Spleen (tissue), 11 donors: ENCODE measurements around the gene IL18BP. TPM values are rescaled to one million over a fixed set of nuclear protein-coding genes. Genes with fewer than 3 reads are reported as not detected.
A peak's percentile ranks its signal among the peaks of the same experiment; 100 is the strongest.

Source experiments
- DNase-seq: peaks from one replicate; pipeline ENCODE4 v3.0.0-alpha.2; 2020
- H3K27ac ChIP-seq, 8 donors: fragments of 200-600 bp; sonication (generic) in 7 of 8; 1 replicate in 4 of 8; 2 replicates in 4 of 8; pipeline versions ENCODE4 v1.5.0 to v1.8.0; 2016 to 2021; ENCODE audit warnings: inconsistent platforms in 4 of 8, mild to moderate bottlenecking in 4 of 8, moderate library complexity in 1 of 8
- H3K27me3 ChIP-seq, 7 donors: fragments of 200-600 bp; sonication (generic) in 6 of 7; replicated peaks in 1 of 7; 1 replicate in 4 of 7; 2 replicates in 3 of 7; pipeline versions ENCODE4 v1.5.0 to v1.8.0; 2016 to 2021; ENCODE audit warnings: inconsistent platforms in 3 of 7, mild to moderate bottlenecking in 1 of 7
- H3K36me3 ChIP-seq, 6 donors: fragments of 200-600 bp; sonication (generic) in 5 of 6; 1 replicate in 4 of 6; 2 replicates in 2 of 6; pipeline versions ENCODE4 v1.5.0 to v1.8.0; 2016 to 2021; ENCODE audit warnings: inconsistent platforms in 2 of 6
- H3K4me1 ChIP-seq, 6 donors: fragments of 200-600 bp; sonication (generic) in 5 of 6; 1 replicate in 3 of 6; 2 replicates in 3 of 6; pipeline versions ENCODE4 v1.5.0 to v1.8.0; 2016 to 2021; ENCODE audit warnings: inconsistent platforms in 3 of 6
- H3K4me3 ChIP-seq, 8 donors: fragments of 200-600 bp; sonication (generic) in 7 of 8; 1 replicate in 4 of 8; 2 replicates in 4 of 8; pipeline versions ENCODE4 v1.5.0 to v1.8.0; 2016 to 2021; ENCODE audit warnings: inconsistent platforms in 4 of 8, mild to moderate bottlenecking in 4 of 8, moderate library complexity in 2 of 8
- H3K9me3 ChIP-seq, 8 donors: fragments of 200-600 bp; sonication (generic) in 7 of 8; 1 replicate in 4 of 8; 2 replicates in 4 of 8; pipeline versions ENCODE4 v1.5.0 to v1.8.0; 2016 to 2021; ENCODE audit warnings: inconsistent platforms in 4 of 8
- CTCF ChIP-seq, 11 experiments: fragments of 200-600 bp in 7 of 11; fragments of 450-650 bp in 4 of 11; sonication (generic) in 4 of 11; IDR thresholded peaks in 8 of 11; conservative IDR thresholded peaks in 3 of 11; 1 replicate in 7 of 11; 2 replicates in 4 of 11; pipeline versions ENCODE4 v1.4.0 to v1.8.0; 2016 to 2021; ENCODE audit warnings: antibody characterized with exemption in 11 of 11, inconsistent platforms in 4 of 11, mild to moderate bottlenecking in 1 of 11
- POLR2A ChIP-seq, 3 donors: fragments of 450-650 bp; IDR thresholded peaks; one replicate each; pipeline ENCODE4 v1.5.1; 2017; ENCODE audit warnings: antibody characterized with exemption in 3 of 3, mild to moderate bottlenecking in 1 of 3
- POLR2AphosphoS5 ChIP-seq, 3 donors: sonication (generic); formaldehyde crosslinking; IDR thresholded peaks; one replicate each; pipeline ENCODE4 v1.5.1; 2017; ENCODE audit warnings: antibody characterized with exemption in 3 of 3
- WGBS, 5 donors: extraction: QIAGEN DNeasy Blood & Tissue Kit in 3 of 5; methylation state at CpG; one replicate each; pipeline versions ENCODE4 v1.1.5 to v1.1.7; 2013 to 2018; 5-methylcytosine and 5-hydroxymethylcytosine counted together
- intact Hi-C: fragments of 100-400 bp; cut with DNase I; formaldehyde crosslinking; loops from one replicate; pipeline ENCODE4 v1.15.0; 2023; ENCODE audit warnings: low total_unique reads
- polyA plus RNA-seq, 3 donors: library from polyadenylated mRNA; stranded (reverse); fragments of 200-250 nt; gene quantifications; one replicate each; pipeline ENCODE4 v1.2.1, GENCODE V29; 2013
- total RNA-seq, 7 donors: library from RNA; depleted of rRNA in 3 of 7; stranded (reverse); fragments of >200 nt in 3 of 7; fragmentation: NEBNext Ultra II Directional in 4 of 7; extraction: Animal tissue kit (Norgen Biotek cat#: 25700) in 4 of 7; gene quantifications; one replicate each; pipeline versions ENCODE4 v1.1.0 to v1.2.1, GENCODE V29; 2016 to 2021
- donor health status: healthy with polysubstance abuse.
- donor health status: DM: no; HTN: no; CAD: no; lungs with moderate emphysema.
- donor health status: DM: no; HTN: no; CAD: no.
- donor health status: Bipolar disorder and iron deficiency.
- donor health status: healthy.
- donor health status: DM: no; HTN: no; CAD: no.
- donor health status: DM: yes; HTN: yes; CAD: no.

IL18BP gene
- total and polyA plus RNA-seq, 10 donors, result 13.8 to 84.2 (median 46.7) TPM

DNA sequence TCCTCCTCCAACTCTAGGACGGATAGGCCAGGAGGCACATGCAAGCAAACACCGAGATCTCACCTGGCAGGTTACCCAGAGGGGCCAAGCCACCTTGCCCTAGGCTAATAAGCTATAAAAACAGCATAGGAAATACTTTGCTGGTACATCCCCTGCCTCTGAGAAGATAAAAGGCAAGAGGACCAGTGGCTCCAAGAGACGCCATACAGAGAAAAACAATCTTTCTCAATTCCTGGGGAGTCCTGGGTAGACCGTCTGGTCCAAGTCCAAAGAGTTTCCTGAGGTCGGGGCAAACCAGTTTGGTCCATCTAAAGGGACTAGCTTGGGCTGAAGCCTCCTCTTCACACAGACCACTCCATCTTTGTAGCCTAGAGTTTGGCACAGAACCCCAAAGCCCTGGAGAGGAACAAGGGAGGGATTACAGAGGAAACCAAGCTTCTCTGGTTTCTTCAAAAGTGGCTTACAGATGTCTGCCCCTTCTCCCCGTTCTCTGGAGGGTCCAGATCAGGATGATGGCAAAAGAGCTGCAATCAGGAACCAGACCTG is 41.2 kb downstream of the IL18BP start:
- intact Hi-C loops, result no loop called here

DNA sequence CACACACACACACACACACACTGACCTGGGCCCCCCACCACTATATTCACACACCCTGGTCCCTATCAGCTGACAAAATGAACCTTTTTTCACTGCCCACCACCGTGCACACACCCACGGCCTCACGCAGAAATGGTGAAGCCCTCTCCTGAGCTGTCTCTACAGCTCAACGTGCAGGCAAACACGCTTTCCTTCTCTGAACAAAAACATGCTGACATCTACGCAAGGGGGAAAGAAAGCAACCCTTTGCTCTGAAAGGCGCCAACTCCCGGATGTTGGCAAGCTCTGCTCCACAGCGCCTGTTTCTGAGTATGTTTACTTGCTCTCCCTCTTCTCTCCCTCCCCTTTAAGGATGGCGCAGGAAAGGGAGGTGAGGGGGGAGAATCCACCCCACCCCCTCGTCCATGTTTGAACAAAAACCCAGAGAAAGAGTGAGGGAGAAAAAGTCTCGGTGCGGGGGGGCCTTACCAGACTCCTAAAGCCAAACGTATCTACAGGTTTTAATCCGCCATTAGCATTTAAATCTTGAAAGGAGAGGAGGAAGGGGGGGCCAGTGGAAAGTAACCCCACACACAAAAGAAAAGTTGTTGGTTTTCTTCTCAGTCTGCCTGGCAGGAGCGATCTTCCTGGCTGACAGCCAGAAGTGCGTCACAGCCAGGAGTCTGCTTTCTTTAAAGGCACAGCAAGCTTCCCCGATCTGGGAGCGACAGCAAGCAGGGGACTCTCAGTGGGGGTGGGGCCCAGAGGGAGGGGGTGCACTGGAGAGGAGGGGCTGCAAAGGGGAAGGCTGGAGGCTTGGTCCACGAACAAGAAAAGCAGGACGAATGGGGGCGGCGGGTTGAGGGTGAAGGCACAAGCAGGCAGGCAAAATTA is 42.0 kb downstream of the IL18BP start:
- TF ChIP-seq POLR2A (IDR thresholded peaks at IDR 0.05) (peak in 2 of 3 donors; percentile 5 to 44), CTCF (IDR thresholded peaks at IDR 0.05 in 8 of 11, conservative IDR thresholded peaks at IDR 0.05 in 3 of 11) (peak in 1 of 11 experiments; percentile 5), POLR2AphosphoS5 (IDR thresholded peaks at IDR 0.05) (peak in 2 of 3 donors; percentile 50 to 84)
- Histone ChIP-seq H3K36me3 (peaks cover 0 to 20% (median 4%) of the 10 kb centered on the region in 6 donors), H3K4me1 (peaks cover 46 to 94% (median 66%) of the 10 kb centered on the region in 6 donors), H3K27me3 (no peaks in the 10 kb centered on the region), H3K4me3 (peak overlapping the region; percentile 51 to 88 (median 64)), H3K9me3 (no peaks in the 10 kb centered on the region), H3K27ac (peak overlapping the region; percentile 89 to 98 (median 94))
- WGBS, 5 donors, result 0 to 7% (median 0%) methylated on average over 22 to 23 of the region's 23 CpGs
- peak; percentile 93 for DNase-seq
- intact Hi-C loops, result no loop called here

More for the DNA sequence above, 41.2 kb downstream of the IL18BP start:
- Histone ChIP-seq H3K9me3 (no peaks in the 10 kb centered on the region), H3K27me3 (no peaks in the 10 kb centered on the region), H3K4me3 (peak overlapping the region; percentile 36 to 88 (median 64)), H3K27ac (peak overlapping the region; percentile 29 to 98 (median 94)), H3K4me1 (peaks cover 46 to 94% (median 64%) of the 10 kb centered on the region in 6 donors), H3K36me3 (peaks cover 0 to 25% (median 11%) of the 10 kb centered on the region in 6 donors)
- DNase-seq, result no peak
- no peak for TF ChIP-seq CTCF (IDR thresholded peaks at IDR 0.05 in 8 of 11, conservative IDR thresholded peaks at IDR 0.05 in 3 of 11)
- TF ChIP-seq POLR2AphosphoS5 (IDR thresholded peaks at IDR 0.05), result no peak
- TF ChIP-seq POLR2A (IDR thresholded peaks at IDR 0.05), result no peak
- WGBS, 5 donors, result 12 to 22% (median 17%) methylated on average over 6 of the region's 6 CpGs

GRCh38 chr11:72041364-72042063 is 42.8 kb downstream of the IL18BP start:
- no peaks in the 10 kb centered on the region for H3K27me3 ChIP-seq
- no peaks in the 10 kb centered on the region for H3K9me3 ChIP-seq
- DNase-seq, result peak; percentile 87
- WGBS, 5 donors, result 0 to 8% (median 2%) methylated on average over 18 to 23 of the region's 23 CpGs
- H3K4me3 ChIP-seq, result peak overlapping the region; percentile 51 to 88 (median 64)
- peaks cover 41 to 89% (median 62%) of the 10 kb centered on the region in 6 donors for H3K4me1 ChIP-seq
- H3K36me3 ChIP-seq, result peaks cover 0 to 21% (median 0%) of the 10 kb centered on the region in 6 donors
- peak overlapping the region; percentile 89 to 98 (median 94) for H3K27ac ChIP-seq
- intact Hi-C loops, result no loop called here
- TF ChIP-seq POLR2AphosphoS5 (IDR thresholded peaks at IDR 0.05), result peak; percentile 31 to 83 (median 82)
- TF ChIP-seq CTCF (IDR thresholded peaks at IDR 0.05 in 8 of 11, conservative IDR thresholded peaks at IDR 0.05 in 3 of 11), result no peak
- peak in 1 of 3 donors; percentile 6 for TF ChIP-seq POLR2A (IDR thresholded peaks at IDR 0.05)
